Muscle layer of colon (tissue), 2 donors: Measurements from ENCODE around the gene GPC5.

Source experiments
- H3K27ac ChIP-seq: one replicate; pipeline ENCODE4 v1.7.0; 2013; ENCODE audit warnings: low read depth, mild to moderate bottlenecking, low read length, moderate library complexity
- H3K27me3 ChIP-seq, 2 donors: one replicate each; pipeline ENCODE4 v1.7.0; 2013; ENCODE audit warnings: low read length in 2 of 2, mild to moderate bottlenecking in 2 of 2; ENCODE audit not compliant: insufficient read depth in 2 of 2, control insufficient read depth in 1 of 2
- H3K36me3 ChIP-seq: one replicate; pipeline ENCODE4 v1.7.0; 2013; ENCODE audit warnings: mild to moderate bottlenecking, low read length; ENCODE audit not compliant: insufficient read depth
- H3K4me1 ChIP-seq: one replicate; pipeline ENCODE4 v1.7.0; 2013; ENCODE audit warnings: mild to moderate bottlenecking, low read length; ENCODE audit not compliant: insufficient read depth
- H3K4me3 ChIP-seq, 2 donors: one replicate each; pipeline ENCODE4 v1.7.0; 2013; ENCODE audit warnings: low read length in 2 of 2, low read depth in 1 of 2, mild to moderate bottlenecking in 1 of 2, moderate library complexity in 1 of 2
- H3K9ac ChIP-seq: one replicate; pipeline ENCODE4 v1.7.0; 2013; ENCODE audit warnings: low read length
- H3K9me3 ChIP-seq: one replicate; pipeline ENCODE4 v1.7.0; 2013; ENCODE audit warnings: mild to moderate bottlenecking, low read length
- donor health status: abdominal sarcoma.
- donor health status: Adenocarcinoma of cecum.

The GPC5 gene

DNA sequence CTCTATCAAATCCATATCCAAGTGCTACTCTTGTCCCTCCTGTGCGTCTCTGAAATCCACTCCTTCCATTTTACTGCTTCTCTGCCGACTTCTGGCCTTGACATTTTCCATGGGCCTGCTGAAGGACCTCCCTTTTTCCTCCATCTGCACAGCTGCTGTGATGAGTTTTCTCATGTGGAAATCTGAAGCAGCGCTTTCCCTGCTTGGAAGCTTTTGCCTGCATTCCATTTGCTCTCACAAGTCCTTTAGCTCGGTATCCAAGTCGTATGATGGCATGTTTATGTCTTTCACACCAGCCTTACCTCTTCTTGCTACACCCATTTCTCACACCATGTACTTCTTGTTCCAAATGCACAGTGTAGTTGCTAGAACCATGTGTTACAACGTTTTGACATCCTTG is 328.2 kb downstream of the GPC5 start:
- Histone ChIP-seq H3K27ac (no peak overlapping the region), H3K4me3 (no peak overlapping the region), H3K4me1 (no peaks in the 10 kb centered on the region), H3K27me3 (no peaks in the 10 kb centered on the region), H3K9me3 (no peaks in the 10 kb centered on the region), H3K36me3 (no peaks in the 10 kb centered on the region), H3K9ac (no peak overlapping the region)

DNA sequence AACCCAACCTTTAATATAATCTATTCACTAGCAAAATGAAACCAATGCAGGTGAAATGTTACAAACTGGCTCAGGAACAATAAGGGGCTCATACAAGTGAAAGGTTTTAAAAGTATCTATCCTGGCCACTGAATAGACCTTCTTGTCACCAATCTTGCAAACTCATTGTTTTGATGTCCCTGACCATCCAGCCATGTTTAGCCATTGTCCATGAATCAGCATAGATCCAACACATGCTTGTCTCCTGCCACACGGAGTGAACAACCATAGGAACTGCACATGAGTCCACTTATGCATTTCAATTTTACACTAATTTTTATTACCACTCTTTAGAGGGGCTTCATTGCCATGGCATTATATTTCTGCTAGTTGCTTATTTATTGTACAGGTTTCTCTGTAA is 331.4 kb downstream of the GPC5 start:
- H3K36me3 ChIP-seq: no peaks in the 10 kb centered on the region
- no peak overlapping the region for H3K9ac ChIP-seq
- H3K4me3 ChIP-seq: no peak overlapping the region
- no peaks in the 10 kb centered on the region for H3K9me3 ChIP-seq
- H3K27me3 ChIP-seq: no peaks in the 10 kb centered on the region
- H3K27ac ChIP-seq: no peak overlapping the region
- no peaks in the 10 kb centered on the region for H3K4me1 ChIP-seq

DNA sequence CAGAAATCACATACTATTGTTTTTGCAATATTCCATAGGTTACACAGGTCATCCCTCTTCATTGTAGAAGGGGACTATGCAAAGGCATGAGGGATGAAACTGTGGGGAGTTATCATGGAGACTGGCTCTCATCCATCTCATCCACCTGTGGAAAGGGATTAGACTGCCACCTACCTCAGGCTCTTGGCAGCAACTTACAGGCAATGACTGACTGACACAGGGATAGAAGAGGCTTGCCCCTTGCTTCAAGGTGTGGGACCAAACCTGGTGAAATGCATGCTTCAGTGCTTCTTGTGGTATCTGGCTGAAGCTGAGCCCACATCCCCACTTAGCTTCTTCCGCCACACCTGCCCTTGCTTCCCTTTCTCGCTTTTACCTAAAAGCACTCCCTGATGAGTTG is 341.3 kb downstream of the GPC5 start:
- Histone ChIP-seq H3K4me1 (no peaks in the 10 kb centered on the region), H3K27me3 (no peaks in the 10 kb centered on the region), H3K4me3 (no peak overlapping the region)

DNA sequence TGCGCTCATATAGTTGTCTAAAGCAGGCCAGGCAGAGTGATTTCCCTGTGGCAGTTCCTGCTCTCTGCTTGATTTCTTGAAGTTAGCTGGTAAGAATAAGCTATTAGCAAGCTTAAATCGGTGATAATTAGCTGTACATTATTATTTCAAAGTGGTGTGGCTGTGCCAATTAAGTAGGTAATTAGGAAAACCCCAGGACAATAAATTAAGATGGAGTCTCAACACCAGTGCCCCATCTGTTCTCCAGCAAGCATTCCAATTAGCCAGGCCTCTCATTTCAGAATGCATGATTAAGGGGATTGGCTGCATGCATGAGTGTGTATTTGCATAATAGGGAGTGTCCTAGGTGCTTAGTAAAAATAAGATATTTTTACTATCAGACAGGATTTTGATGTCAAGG is 342.3 kb downstream of the GPC5 start:
- Histone ChIP-seq H3K27me3 (no peaks in the 10 kb centered on the region), H3K36me3 (no peaks in the 10 kb centered on the region), H3K27ac (no peak overlapping the region), H3K4me3 (no peak overlapping the region), H3K9ac (no peak overlapping the region), H3K4me1 (no peaks in the 10 kb centered on the region), H3K9me3 (no peaks in the 10 kb centered on the region)

More for the DNA sequence above, 341.3 kb downstream of the GPC5 start:
- H3K36me3 ChIP-seq: no peaks in the 10 kb centered on the region
- no peaks in the 10 kb centered on the region for H3K9me3 ChIP-seq
- no peak overlapping the region for H3K27ac ChIP-seq
- H3K9ac ChIP-seq: no peak overlapping the region

DNA sequence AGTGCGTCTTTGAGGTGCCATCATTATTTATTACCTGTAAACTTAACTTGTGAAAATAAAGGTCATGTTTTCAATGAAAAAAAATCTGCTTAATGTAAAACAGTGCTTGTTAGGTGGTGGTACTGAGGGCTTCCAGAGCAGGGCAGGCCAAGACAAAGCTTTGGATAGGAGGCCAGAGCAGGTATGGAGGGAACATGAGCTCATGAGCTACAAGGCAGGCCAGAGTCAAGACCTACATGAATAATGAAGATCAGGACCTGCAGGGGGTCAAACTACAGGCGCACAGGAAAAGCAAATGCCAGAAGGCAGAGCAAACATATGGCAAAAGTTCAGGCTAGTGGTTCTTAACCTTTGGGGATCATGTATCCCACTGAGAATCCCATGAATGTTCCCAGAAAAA is 343.5 kb downstream of the GPC5 start:
- H3K36me3 ChIP-seq: no peaks in the 10 kb centered on the region
- no peak overlapping the region for H3K27ac ChIP-seq
- no peaks in the 10 kb centered on the region for H3K27me3 ChIP-seq
- H3K9ac ChIP-seq: no peak overlapping the region
- no peaks in the 10 kb centered on the region for H3K4me1 ChIP-seq
- H3K4me3 ChIP-seq: no peak overlapping the region
- H3K9me3 ChIP-seq: no peaks in the 10 kb centered on the region

DNA sequence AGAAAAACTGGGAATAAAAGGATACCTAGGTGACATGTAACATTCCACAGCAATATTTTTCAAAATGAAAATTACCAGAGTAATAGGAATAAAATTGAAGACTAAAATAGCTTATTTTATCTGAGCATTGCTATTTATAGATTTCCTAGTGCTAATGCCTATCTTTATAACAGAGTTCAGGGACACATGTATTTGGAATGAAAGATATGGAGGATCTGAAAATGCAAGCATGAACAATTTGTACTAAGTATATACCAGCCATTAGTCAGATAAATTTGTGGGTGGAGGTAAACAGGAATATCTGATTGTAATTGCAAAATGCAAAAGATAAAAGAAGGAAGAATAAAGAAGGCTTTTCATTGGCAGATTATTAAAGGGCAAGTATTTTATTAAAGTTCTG is 345.9 kb downstream of the GPC5 start:
- Histone ChIP-seq H3K4me1 (no peaks in the 10 kb centered on the region), H3K27ac (no peak overlapping the region), H3K9me3 (no peaks in the 10 kb centered on the region), H3K27me3 (no peaks in the 10 kb centered on the region), H3K4me3 (no peak overlapping the region), H3K36me3 (no peaks in the 10 kb centered on the region), H3K9ac (no peak overlapping the region)

- no peaks in the 10 kb centered on the region for H3K36me3 ChIP-seq
- no peaks in the 10 kb centered on the region for H3K27me3 ChIP-seq
- no peak overlapping the region for H3K27ac ChIP-seq
- no peaks in the 10 kb centered on the region for H3K9me3 ChIP-seq
- H3K4me1 ChIP-seq: no peaks in the 10 kb centered on the region
- no peak overlapping the region for H3K9ac ChIP-seq
- H3K4me3 ChIP-seq: no peak overlapping the region
Measured at GRCh38 chr13:91745967-91746366, 347.5 kb downstream of the GPC5 start.

DNA sequence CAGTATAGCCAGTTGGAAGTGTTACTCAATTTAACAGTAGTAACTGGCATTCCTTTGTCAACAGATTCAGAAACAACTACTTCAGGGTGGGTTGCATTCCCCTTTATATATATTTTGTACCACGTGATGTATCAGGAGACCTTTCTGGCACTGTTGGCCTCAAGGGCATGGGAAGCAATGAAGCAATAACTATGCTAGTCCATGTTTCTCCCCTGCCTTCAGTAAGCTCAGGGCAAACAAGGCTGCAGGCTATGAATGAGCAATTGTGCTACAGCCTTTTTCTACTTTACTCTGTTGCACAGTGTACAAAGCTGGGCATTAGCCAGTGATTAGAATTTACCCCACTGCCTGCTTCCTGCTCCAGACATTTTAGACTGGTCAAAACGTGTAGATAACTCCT is 348.8 kb downstream of the GPC5 start:
- H3K9me3 ChIP-seq: no peaks in the 10 kb centered on the region
- H3K27me3 ChIP-seq: no peaks in the 10 kb centered on the region
- no peak overlapping the region for H3K9ac ChIP-seq
- H3K4me3 ChIP-seq: no peak overlapping the region
- H3K4me1 ChIP-seq: no peaks in the 10 kb centered on the region
- no peak overlapping the region for H3K27ac ChIP-seq
- H3K36me3 ChIP-seq: no peaks in the 10 kb centered on the region

GRCh38 chr13:91748416-91749089 is 350.1 kb downstream of the GPC5 start:
- Histone ChIP-seq H3K4me1 (no peaks in the 10 kb centered on the region), H3K36me3 (no peaks in the 10 kb centered on the region), H3K9ac (no peak overlapping the region), H3K27ac (no peak overlapping the region), H3K27me3 (no peaks in the 10 kb centered on the region), H3K4me3 (no peak overlapping the region), H3K9me3 (no peaks in the 10 kb centered on the region)

- Histone ChIP-seq H3K36me3 (no peaks in the 10 kb centered on the region), H3K9ac (no peak overlapping the region), H3K4me1 (no peaks in the 10 kb centered on the region), H3K27me3 (no peaks in the 10 kb centered on the region), H3K9me3 (no peaks in the 10 kb centered on the region), H3K4me3 (no peak overlapping the region), H3K27ac (no peak overlapping the region)
Measured at GRCh38 chr13:91758724-91759123, 360.3 kb downstream of the GPC5 start.

DNA sequence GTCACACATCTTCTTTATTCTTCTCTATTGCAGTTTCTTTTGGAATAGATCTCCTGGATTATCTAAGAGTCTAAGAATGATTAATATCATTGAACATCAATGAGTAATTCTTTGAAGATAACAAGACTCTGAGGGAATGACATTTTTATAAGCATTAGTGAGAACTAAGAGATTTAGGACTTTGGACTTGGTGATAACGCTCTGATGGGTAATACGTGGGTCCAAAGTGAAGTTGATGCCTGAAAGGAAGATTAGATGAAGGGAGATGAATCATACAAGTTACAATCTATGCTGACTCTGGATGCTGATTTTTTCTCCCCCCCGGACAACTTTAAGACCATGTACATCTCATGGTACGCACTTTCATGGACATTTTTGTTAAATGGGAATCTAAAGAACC is 364.5 kb downstream of the GPC5 start:
- H3K9me3 ChIP-seq: no peaks in the 10 kb centered on the region
- no peaks in the 10 kb centered on the region for H3K36me3 ChIP-seq
- no peak overlapping the region for H3K9ac ChIP-seq
- no peaks in the 10 kb centered on the region for H3K4me1 ChIP-seq
- H3K27ac ChIP-seq: no peak overlapping the region
- no peak overlapping the region for H3K4me3 ChIP-seq
- H3K27me3 ChIP-seq: no peaks in the 10 kb centered on the region

DNA sequence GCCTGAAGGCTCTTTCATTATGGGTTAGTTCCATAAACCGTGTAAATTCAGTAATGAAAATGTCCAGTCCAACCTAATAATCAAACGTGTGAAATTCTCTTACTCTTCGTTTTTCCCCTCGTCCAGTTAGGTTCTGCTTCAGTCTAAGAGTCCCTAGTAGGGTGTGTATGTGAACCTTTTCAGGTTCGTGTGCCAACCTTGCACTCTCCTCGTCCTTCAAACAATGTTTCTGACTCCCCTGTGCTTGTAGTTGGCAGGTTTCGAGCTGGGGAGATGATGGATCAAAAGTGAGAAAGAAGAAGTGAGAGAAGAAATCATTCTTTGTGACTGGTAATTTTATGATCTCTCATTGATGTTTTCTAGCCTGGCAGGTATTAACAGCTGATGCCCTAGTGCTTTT is 366.1 kb downstream of the GPC5 start:
- Histone ChIP-seq H3K4me1 (no peaks in the 10 kb centered on the region), H3K9me3 (no peaks in the 10 kb centered on the region), H3K4me3 (no peak overlapping the region), H3K27ac (no peak overlapping the region), H3K9ac (no peak overlapping the region), H3K27me3 (no peaks in the 10 kb centered on the region), H3K36me3 (no peaks in the 10 kb centered on the region)
